HT-29 (cell line): Measurements from ENCODE around the gene NBAS. TPM values are rescaled to one million over a fixed set of nuclear protein-coding genes. Genes with fewer than 3 reads are reported as not detected.
"Not testable (repeated sequence)": the region's sequence is repeated elsewhere in the genome, so short reads cannot be mapped to it uniquely, and the experiment has no call there.

ENCODE experiments used
- DNase-seq: peaks from one replicate; pipeline ENCODE4 v3.0.0-alpha.2; 2015; ENCODE audit warnings: low spot score
- total RNA-seq: library from RNA; depleted of rRNA; stranded (reverse); fragments of >200 nt; shearing (Covaris generic); gene quantifications from 2 replicates; pipeline ENCODE4 v1.2.3, GENCODE V29; 2014

NBAS gene
- total RNA-seq, 1 experiment from 2014 or later: 18.0 TPM

DNA sequence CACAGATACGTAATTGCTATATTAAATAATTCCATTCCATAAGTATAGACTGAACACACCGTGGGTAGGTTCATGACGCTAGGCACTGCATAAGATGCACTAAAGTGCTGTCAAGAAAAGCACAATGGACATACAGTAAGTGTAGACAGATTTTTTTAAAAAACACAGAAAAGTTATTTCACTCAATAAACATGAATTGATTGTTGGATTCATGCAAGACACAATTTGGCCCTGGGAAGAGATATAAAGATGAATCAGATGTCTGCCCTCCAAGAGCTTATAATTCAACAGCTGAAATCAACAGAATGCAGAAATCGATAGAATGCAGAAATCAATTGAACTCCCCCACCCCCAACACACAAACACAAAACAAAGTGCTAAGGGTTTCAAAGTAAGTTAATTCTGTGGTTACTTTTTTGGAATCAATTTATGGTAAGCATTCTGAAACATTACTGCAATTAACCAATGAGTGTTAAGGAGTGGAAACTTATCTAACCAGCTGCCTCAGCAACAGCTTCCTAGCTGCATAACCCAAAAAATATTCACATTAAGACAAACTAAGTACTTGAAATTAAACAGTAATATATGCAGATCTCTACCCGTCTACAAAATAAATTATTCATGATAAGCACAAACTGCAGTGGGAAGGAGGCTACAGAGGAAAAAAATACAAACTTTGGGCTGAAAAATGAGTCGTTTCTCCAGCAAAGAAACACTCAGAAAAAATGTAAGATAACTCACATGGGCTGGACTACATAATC is 1.6 kb downstream of the NBAS start:
- no peak for DNase-seq

DNA sequence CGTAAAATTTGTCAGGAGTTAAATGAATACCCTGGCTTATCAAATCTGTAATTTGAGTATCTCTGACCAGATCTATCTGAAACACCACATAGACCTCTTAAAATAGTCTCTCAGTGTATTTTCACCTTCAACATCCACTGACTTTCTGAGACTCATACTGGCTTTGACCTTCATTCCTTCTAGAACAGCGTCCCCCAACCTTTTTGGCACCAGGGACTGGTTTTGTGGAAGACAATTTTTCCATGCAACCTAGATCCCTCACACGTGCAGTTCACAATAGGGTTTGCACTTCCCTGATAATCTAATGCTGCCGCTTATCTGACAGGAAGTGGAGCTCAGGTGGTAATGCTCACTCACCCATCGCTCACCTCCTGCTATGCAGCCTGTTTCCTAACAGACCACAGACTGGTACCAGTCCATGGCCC is 3.2 kb downstream of the NBAS start:
- no peak for DNase-seq

DNA sequence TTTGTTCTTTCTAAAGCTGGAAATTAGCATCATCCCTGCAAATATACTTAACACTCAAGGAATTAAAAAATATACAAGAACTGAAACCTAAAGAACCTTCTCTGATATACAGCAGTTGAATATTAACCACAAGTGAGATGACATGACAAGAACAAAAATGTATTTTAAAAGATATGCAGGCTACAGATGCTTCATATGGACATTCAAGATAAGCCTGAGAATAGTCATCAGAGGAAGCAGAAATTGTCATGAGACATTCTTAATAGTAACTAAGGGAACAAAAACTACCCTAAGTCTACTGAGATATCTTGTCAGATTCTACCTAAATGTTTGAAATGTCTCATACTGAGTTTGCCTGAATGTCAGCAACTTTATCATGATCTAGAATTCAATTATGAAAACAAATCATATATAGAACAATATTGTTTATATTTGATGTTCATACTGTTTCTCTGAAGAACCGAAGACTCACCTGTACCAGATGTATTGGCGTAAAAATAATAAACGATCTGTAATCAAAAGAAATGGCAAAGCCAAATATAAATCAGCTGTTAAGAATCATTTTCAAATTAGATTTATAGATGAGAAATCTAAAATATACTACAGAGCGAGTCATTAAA is 4.7 kb downstream of the NBAS start:
- DNase-seq: no peak

DNA sequence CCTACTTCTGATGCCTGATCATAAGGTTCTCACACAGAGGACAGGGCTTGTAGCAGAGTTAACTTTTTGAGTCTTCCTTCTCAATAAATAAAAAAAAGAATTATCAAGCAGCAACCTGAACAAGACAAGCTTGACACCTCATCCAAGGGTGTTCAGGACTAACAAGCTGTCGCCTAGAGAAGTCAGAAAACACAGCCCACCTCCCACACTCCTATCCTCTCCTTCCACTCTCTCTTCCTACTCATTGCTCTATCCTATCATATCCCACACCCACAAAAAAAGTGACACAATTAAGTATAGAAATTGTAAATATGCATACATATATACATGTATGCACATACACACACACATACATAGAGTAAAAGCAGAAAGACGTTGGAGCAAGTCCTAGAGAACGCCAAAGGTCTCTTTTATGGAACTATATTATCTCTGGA is 5.4 kb downstream of the NBAS start:
- no peak for DNase-seq

DNA sequence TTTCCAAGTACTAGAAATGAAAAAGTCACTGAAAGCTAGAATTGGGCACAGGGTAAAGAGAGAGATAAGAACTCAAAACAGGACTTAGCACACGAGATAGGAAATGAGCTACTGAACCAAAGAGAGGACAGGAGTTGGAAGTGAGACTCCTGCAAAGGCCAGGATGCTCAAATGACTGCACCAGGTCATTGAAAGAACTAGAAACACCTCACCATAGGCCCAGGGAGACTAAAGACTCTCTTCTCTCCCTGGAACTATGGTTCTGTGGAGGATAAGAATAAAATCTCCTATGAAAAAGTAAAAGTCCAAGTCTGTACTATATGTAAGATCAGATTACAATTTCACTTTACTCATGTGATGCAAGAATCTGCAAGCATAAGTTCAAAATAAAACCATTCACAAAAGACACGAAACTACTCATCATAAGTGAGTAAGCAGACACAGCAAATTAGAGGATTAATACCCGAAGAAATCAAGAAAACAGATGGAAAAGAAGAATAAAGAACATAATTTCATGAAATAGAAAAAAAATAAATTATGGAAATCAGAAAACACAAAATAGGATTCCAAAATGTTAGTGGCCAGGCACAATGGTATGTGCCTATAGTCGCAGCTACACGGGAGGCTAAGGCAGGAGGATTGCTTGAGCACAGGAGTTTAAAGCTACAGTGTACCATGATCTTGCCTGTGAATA is 6.5 kb downstream of the NBAS start:
- DNase-seq: no peak

DNA sequence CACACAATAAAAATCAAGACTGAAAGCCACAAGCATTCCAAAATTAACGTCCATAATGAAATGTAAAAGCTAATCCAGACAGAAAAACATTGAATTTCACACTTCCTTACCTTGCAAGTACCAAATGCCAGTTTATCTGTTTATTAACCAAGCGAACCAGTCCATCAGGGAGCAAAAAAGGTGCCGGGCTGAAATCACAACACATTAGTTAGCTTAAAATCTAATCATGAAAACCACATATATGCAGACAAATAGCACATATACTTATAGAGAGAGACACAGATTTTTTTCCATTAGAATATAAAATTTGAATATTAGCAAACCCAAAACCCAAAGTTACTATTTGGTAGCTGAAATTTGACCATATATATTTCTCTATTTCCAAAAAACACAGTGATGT is 7.2 kb downstream of the NBAS start:
- no peak for DNase-seq

DNA sequence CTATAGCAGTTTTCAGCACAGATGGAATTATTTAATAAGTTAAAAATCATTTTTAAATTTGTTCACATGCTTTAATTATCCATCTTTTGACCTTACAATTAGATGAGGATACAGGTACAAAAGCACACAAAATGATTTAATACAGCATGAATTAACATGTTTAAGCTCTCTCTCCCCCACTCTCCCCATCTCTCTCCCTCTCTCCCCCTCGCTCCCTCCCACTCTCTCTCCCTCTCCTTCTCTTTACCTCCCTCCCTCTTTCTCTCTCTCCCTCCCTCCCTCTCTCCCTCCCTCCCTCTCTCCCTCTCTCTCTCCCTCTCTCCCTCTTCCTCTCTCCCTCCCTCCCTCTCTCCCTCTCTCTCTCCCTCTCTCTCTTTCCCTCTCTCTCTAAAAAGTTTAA is 7.6 kb downstream of the NBAS start:
- DNase-seq: no peak

DNA sequence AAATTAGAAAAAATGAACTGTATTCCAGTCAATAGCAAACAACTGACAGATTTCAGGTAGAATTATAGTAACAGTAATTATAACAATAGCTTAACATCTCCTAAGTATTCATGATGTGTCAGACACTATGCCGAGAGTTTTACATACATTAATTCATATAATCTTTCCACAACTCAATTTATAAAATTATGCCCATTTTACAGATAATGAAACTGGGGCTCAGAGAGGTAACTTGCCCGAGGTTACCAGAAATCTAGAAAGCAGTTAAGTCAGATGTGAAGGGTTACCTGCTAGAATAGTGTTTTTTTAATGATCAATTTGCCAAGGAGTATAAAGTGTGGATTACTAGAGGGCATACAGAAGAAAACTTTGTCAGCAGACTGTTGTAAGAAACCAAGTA is 12.2 kb downstream of the NBAS start:
- no peak for DNase-seq

DNA sequence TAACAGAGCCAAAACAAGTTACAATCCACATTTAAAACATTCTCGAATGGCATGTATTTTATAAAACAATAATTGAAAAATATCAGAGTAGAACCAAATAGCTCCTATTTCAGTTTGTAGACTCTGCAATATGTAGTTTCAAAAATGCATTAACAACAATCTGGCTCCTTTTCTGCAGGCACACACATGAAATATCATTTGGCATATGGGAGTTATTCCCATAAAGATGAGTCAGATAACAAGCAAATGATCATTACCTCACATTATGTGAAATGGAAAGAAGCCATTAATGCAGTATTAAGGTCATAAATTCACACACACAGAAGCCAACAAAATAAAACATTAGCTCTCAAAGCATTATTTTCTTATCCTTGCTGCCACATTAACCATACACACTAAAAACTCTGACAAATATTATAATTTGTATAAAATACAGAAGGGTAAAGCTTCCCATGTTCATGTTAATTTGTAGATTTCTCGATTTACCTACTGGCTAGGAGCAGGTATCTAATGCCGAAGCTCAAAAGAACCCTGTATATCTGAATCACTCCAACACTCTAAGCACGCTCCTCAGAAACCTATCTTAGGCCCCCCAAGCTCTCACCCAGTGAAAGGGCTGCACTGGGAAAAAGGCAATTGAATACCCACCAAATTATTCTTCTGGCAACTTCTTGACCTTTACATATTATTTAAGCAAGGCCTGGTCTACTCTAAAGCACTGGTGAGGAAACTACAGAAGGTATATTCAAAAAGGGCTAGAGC is 13.8 kb downstream of the NBAS start:
- no peak for DNase-seq

DNA sequence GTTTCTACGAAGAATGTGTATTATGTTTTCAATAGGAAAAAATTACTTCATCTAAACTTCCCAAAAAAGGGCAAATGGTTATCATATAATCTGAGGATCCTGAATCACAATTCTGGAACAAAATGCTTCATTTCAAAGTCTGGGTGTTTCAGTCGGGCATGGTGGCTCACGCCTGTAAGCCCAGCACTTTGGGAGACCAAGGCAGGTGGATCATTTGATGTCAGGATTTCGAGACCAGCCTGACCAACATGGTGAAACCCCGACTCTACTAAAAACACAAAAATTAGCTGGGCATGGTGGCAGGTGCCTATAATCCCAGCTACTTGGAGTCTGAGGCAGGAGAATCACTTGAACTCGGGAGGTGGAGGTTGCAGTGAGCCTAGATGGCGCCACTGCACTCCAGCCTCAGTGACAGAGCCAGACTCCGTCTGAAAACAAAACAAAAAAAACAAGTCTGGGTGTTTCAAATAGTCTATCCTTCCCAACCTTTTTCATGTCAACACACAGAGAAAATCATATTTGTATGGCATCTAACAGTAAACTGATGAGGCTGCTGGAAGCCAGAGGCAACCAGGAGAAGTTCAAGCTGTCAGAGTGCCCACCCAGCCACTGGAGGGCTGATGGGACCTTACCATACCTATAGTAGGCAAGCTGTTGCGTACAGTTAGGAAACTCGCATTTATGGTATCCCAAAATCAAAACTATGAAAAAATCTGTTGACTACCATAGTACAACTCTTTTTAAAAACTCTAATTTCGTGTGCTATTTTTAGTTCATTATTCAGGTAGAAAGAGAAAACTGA is 14.6 kb downstream of the NBAS start:
- no peak for DNase-seq

DNA sequence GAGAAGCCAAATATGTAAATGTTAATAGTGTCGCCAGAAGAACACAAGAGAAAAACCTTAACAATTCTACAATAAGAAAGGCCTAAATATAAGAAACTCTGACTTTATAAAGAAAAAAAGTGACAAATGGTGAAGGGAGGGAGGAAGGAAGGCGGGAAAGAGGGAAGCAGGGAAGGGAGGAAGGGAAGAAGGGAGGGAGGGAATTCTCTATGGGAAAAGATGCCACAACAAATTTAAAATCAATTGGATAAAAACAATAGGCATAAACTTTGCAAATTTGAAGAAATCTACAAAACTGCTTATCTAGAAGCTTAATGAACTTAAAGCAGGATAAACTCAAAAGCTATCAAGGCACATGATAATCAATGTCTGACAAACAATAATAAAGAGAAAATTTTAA is 16.9 kb downstream of the NBAS start:
- DNase-seq: no peak

DNA sequence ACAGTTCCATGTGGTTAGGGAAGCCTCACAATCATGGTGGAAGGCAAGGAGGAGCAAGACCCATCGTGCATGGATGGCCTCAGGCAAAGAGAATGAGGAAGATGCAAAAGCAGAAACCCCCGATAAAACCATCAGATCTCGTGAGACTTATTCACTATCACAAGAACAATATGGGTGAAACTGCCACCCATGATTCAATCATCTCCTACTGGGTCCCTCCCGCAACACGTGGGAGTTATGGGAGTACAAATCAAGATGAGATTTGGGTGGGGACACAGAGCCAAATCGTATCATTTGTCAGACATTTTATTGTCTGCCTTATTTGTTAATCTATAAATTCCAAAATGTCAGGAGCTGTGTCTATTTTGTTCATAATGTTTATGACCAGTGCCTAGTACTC is 17.6 kb downstream of the NBAS start:
- DNase-seq: no peak

DNA sequence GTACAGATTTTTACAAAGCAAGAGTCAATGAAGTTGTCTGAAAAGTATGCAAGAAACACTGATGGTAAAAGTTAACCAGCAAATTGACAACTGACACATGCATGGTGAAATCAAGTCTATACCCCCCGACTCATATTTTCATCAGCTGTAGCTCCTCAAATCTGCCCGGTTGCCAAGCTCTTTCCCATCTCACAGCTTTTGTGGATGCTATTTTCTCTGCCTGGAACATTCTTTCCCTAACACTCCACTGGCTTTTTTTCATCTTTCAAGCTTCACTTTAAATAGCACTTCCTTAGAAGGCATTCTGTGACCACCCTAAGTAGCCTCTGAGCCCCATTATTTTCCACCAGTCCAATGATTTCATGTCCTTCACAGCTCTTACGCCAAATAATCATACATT is 18.1 kb downstream of the NBAS start:
- DNase-seq: no peak

DNA sequence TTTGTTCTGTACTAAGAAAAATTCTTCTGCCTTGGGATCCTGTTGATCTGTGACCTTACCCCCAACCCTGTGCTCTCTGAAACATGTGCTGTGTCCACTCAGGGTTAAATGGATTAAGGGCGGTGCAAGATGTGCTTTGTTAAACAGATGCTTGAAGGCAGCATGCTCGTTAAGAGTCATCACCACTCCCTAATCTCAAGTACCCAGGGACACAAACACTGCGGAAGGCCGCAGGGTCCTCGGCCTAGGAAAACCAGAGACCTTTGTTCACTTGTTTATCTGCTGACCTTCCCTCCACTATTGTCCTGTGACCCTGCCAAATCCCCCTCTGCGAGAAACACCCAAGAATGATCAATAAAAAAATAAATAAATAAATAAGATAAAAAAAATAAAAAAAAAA is 18.9 kb downstream of the NBAS start:
- not testable (repeated sequence) for DNase-seq

DNA sequence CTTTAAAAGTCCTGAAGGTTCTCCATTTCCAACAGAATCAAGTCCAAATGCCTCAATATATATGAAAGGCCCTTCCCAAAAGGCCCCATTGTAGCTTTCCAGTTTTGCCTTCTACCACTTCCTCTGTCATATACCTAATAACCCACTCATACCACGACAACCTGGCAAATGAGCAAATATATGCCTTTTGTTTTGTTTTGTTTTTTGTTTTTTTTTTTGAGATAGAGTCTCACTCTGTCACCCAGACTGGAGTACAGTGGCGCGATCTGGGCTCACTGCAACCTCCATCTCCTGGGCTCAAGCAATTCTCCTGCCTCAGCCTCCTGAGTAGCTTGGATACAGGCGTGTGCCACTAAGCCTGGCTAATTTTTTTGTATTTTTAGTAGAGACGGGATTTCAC is 20.6 kb downstream of the NBAS start:
- not testable (repeated sequence) for DNase-seq

DNA sequence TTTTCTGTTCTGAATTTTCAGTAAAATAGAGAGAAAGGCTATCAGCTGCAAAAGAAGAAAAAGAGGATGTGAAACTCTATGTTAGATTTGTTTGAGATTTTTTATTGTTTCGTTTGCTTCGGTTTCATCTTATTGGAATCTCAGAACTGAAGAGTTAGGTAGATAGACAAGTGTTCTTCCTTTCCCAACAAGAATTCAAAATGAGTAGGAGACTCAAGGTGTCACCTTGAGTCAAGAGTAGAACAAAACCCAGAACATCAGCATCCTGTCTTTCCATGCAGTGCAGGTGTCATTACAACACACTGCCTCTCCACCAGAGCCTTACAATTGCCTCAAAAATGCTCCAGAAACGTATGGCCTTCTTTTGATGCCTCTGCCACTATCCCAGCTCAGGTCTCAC is 21.1 kb downstream of the NBAS start:
- no peak for DNase-seq

DNA sequence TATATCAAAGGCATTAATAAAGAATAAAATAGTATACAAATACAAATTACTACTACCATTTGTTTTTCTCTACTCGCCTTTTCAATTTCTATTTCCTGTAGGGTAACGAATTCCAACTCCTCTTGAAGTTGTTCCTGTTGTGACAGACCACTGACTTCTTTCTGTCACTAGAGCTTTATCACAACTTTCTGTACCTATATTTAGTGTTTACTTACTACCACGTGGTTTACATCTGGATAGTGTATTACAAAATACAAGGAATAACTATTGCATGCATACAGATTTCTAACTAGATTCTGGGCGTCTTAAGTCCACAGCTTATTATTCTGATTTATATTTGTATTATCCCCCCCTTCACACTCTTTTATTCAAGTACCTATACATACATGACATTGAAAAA is 22.3 kb downstream of the NBAS start:
- DNase-seq: no peak

DNA sequence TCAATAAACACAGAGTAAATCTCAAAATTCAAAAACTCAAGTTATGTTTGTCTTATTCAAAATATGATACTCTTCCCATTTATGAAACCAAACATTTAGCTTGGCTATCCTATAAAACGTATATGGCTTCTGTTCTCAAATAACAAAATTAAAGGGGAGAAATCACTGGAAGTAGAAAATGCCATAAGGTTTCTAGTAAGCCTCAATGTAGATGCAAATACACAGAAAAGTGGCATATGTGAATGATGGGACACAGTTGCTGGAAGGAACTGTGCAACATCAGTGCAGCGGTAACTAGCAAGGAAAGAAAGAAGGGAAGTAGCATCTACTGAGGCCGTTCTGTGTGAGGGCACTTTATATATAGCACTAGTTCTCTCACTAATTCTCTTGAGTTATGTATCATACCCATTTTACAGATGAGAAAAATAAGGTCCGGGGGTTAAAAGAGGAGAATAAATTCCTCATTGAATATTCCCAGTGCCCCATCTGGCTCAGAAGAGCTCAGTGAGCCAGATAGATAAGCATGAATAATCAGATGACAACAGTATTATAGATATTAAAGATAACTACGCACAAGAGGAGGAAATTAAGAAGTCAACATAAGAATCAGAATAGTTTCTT is 27.2 kb downstream of the NBAS start:
- DNase-seq: no peak

DNA sequence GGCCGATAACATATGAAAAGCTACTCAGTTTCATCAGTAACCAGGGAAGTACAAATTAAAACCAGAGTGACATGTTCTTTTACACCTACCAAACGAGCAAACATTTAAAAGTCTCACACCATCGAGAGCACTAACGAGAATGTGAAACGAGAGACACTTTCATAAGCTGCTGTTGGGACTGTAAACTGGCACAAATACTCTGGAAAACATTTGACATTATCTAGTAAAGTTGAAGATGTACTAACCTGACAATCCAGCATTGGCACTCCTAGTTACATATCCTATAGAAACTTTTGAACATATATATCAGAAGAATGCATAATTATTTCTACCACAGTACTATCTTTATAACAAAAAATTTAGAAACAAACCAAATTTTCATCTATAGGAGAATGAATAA is 28.1 kb downstream of the NBAS start:
- no peak for DNase-seq

DNA sequence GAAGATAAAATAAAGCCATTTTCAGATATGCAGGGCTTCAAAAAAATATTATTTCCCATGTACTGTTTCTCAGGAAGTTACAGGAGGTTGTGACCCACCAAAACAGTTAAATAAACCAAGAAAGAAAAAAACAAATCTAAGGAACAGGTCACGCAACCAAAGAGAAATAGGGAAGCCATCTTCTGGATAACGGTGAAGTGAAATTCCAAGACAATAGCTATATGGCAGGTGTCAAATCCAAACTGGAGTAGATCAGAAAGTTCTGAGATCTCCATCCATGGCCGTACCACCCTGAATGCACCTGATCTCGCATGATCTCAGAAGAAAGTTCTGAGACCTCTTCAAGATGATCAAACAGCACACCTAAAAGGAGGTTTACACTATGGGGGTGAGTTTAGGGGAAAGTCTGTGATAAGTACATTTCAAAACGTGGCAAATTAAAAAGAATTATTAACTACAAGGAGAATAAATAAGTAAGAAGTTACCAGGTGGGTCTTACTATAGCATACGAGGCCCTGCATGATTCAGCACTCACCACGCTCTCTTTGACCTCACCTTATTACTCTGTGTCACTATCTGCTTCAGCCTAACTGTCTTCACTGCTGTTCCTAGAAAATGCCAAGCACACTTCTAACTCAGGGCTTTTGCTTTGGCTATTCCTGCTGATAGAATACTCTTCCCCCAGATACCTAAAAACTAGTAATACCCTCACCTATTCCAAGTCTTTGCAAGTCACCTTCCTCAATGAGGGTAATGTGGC is 29.9 kb downstream of the NBAS start:
- DNase-seq: no peak
